Adrenal gland (tissue), 5 donors: ENCODE measurements around the gene SERINC2.

ENCODE experiments used
- CTCF ChIP-seq, 6 experiments: fragments of 450-650 bp in 4 of 6; fragments of 200-600 bp in 2 of 6; sonication (generic) in 1 of 6; IDR thresholded peaks; 1 replicate in 5 of 6; 2 replicates in 1 of 6; pipeline versions ENCODE4 v1.5.1 to v1.8.0; 2016 to 2021; ENCODE audit warnings: antibody characterized with exemption in 6 of 6, mild to moderate bottlenecking in 2 of 6, moderate library complexity in 1 of 6
- POLR2A ChIP-seq, 2 donors: fragments of 450-650 bp; IDR thresholded peaks; one replicate each; pipeline ENCODE4 v1.6.1; 2017; ENCODE audit warnings: antibody characterized with exemption in 2 of 2, mild to moderate bottlenecking in 2 of 2, moderate library complexity in 1 of 2
- donor health status: DM: no; HTN: no; CAD: no.

GRCh38 chr1:31428436-31429221, 15.6 kb downstream of the SERINC2 start:
- TF ChIP-seq CTCF (IDR thresholded peaks at IDR 0.05) (no peak), POLR2A (IDR thresholded peaks at IDR 0.05) (no peak)
